ENCODE measurements around the gene EPSTI1.
"Not testable (repeated sequence)": the region's sequence is repeated elsewhere in the genome, so short reads cannot be mapped to it uniquely, and the experiment has no call there.

Gene EPSTI1

DNA sequence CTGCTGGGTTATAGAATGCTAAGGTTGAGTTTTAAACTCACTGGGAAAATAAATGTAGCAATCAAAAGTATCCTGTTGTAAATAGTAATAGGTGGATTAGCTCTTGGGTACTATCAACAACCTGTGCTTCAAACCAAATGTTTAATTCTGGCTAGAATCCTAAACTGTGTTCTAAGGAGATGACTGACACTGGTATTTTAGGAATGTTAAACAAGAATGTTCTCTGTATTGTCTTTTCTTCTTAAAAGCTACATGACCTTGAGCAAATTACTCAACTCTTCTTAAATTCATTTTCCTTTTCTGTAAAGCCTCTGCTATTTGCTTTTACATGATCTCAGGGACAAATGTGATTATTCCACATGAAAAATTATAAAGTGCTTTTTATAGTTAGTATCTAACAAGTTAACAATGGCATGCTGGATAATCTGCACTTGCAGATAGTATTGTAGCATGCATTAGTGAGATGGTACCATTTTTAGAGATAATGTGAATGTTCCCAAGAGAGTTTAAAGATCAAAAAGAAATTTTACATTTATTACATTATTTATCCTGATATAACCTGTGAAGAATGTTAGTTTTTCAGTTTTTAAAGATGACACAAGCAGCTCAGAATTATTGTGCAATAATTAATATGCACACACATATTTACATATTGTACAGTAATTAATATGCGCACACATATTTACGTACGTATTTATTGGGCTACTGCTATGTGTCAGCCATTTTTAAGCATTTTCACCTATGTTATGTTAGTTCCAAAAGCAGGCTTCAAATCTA is 13.6 kb upstream of the EPSTI1 start:
- peak; percentile 79 for DNase-seq (ENCODE audit: low read depth)

- DNase-seq (ENCODE audit: low read depth): no peak
Measured at GRCh38 chr13:43003729-43004128, 11.7 kb upstream of the EPSTI1 start.

- DNase-seq (ENCODE audit: low read depth): peak; percentile 67
Measured at GRCh38 chr13:43003010-43003409, 11.0 kb upstream of the EPSTI1 start.

- DNase-seq (ENCODE audit: low read depth): no peak
Measured at GRCh38 chr13:43002021-43002420, 10.0 kb upstream of the EPSTI1 start.

GRCh38 chr13:43000676-43001075 is 8.6 kb upstream of the EPSTI1 start:
- no peak for DNase-seq (ENCODE audit: low read depth)

GRCh38 chr13:42999491-42999890 is 7.5 kb upstream of the EPSTI1 start:
- DNase-seq (ENCODE audit: low read depth): no peak

DNA sequence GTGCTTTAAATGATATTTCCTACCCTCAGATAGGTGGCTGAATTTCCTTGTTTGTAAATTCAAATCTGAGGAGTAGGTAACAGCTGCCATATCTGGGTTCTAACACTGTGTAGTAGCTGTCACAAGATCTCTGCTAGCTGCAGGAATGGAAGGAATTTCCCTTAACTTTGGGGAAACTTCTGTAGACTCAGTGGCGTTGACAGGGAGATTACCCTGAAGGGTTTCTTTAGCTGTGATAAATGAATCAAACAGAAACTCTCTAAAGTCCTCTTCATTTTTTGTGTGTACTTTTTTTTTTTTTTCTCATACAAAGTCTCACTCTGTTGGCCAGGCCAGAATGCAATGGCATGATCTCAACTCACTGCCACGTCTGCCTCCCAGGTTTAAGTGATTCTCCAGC is 5.3 kb upstream of the EPSTI1 start:
- peak; percentile 63 for DNase-seq (ENCODE audit: low read depth)

DNA sequence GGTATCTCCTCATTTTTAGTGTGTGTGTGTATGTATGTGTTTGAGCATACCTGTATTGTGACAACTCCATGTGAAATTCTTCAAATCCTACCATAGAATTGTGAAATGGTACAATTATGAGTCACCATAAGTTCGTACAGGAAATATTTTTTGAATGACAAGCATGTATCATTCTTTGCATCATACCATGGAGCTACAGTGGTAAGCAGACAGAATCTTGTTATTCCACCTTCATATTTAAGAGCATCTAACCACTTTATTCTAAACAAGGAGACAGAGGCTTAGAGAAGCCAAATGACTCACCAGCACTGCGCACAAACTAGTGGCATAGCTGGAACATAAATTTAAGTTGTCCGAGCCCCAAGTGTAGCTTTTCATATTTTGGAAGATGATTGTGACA is 4.5 kb upstream of the EPSTI1 start:
- DNase-seq (ENCODE audit: low read depth): peak; percentile 94

GRCh38 chr13:42994878-42995277 is 2.8 kb upstream of the EPSTI1 start:
- no peak for DNase-seq (ENCODE audit: low read depth)

DNA sequence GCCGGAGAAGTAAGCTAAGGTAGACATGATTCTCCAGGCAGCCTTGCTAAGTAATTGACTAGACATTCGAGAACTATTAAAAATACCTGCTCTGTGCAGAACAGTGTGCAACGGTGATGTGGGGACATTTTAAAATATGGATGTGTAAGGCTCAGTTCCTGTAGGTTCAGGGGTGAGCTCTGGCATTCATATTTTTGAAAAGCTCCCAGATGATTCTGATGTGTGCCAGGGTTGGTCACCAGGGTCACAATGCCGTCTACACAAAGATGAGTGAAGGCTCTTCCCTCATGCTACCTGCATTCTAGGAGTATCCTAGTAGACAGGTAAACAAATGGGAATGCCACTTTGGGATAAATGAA is 702 bp upstream of the EPSTI1 start:
- DNase-seq (ENCODE audit: low read depth): no peak

- not testable (repeated sequence) for DNase-seq (ENCODE audit: low read depth)
Measured at GRCh38 chr13:42991233-42991897, 676 bp downstream of the EPSTI1 start.

DNA sequence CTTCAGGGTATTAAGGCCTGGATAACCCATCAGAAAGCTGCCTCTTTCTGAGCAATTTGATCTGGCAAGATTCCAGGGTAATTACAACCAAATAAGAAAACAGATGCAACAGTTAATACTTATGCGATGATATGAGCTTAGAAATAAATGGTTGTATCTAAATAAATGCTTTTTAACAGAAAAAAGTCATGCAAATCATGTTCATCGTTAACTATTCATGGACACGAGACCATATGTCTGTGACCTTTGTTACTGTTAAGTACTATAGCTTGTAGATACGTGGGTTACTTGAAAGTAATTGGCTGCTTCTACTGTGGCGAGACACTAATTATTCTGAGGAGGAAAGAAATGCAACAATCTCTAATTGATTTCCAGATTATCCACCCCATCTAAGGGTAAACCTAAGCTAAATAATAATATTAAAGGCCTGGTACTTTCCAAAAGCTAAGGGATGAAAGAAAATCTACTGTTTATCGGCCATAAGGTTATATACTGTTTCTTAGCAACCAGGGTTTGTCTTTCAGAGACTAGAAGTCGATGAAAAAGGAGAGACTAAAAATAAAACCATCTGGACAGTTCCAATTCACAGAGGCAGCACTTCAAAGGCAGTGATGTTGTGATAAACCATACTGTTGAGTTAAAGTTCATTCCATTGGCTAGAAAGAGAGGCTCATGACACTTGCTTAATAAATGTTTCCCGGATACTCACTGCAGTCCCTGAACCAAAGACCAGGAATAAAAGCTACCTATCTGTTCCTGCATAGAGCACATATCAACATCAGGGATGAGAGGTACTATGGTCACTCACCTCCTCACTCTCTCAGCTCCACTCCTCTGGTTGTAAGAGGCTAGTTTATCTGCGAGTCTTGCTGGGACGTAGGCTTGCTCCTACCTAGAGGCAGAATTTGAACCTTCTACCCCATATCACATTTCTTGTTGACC is 1.5 kb downstream of the EPSTI1 start:
- peak; percentile 43 for DNase-seq (ENCODE audit: low read depth)

- DNase-seq (ENCODE audit: low read depth): no peak
Measured at GRCh38 chr13:42986176-42986574, 5.9 kb downstream of the EPSTI1 start.

- DNase-seq (ENCODE audit: low read depth): peak; percentile 30
Measured at GRCh38 chr13:42985312-42986175, 6.5 kb downstream of the EPSTI1 start.

DNA sequence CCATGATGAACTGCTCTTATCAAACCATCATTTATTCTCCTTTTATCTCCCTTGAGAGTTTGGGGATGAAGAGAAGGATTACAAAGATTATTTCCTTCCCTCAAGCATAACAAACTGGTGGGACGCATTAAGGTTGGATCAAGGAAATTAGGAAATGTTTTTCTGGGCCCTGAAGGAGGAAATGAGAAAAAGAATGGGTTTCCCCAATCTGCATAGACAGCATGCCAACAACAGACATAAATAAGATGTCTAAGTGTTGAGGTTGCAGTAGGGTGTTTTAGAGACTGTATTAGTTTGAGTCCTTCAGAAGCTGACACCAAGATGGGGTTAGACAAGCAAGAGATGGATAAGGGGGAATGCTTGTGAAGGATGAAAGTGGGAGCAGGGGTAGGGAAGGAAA is 7.3 kb downstream of the EPSTI1 start:
- no peak for DNase-seq (ENCODE audit: low read depth)

- DNase-seq (ENCODE audit: low read depth): peak; percentile 45
Measured at GRCh38 chr13:42984026-42984425, 8.0 kb downstream of the EPSTI1 start.

GRCh38 chr13:42981853-42982252 is 10.2 kb downstream of the EPSTI1 start:
- DNase-seq (ENCODE audit: low read depth): peak; percentile 52

DNA sequence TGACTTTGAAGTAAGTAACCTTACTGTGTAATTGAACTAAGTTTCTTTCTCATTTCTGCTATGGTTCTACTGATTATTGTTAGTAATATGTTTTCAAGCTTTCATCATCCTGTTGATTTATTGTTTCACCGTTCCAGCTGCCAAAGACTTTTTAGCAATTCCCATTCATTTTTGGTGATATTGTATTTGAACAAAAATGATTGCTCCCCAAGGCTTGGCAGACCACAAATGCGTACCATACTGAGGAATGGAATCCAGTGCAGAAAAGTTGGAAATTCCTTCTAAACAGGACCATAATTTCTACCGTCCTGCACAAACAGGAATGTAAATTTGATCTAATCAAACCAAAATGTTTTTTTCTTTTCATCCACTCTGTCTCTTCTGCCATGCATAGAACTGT is 10.7 kb downstream of the EPSTI1 start:
- peak; percentile 78 for DNase-seq (ENCODE audit: low read depth)

GRCh38 chr13:42977219-42977659 is 14.8 kb downstream of the EPSTI1 start:
- DNase-seq (ENCODE audit: low read depth): no peak

GRCh38 chr13:42976066-42976465 is 16.0 kb downstream of the EPSTI1 start:
- no peak for DNase-seq (ENCODE audit: low read depth)

GRCh38 chr13:42973581-42973980 is 18.5 kb downstream of the EPSTI1 start:
- DNase-seq (ENCODE audit: low read depth): peak; percentile 78
